GM19025 (cell line): ENCODE data around the gene MARS1.
"Not testable (repeated sequence)": the region's sequence is repeated elsewhere in the genome, so short reads cannot be mapped to it uniquely, and the experiment has no call there.

ENCODE experiments used
- ATAC-seq: cut with Tn5 transposase; IDR thresholded peaks from one replicate; pipeline ENCODE4 v1.9.1; 2021; ENCODE audit warnings: mild to moderate bottlenecking, low read depth, moderate library complexity; ENCODE audit not compliant: unreplicated experiment

The MARS1 gene

DNA sequence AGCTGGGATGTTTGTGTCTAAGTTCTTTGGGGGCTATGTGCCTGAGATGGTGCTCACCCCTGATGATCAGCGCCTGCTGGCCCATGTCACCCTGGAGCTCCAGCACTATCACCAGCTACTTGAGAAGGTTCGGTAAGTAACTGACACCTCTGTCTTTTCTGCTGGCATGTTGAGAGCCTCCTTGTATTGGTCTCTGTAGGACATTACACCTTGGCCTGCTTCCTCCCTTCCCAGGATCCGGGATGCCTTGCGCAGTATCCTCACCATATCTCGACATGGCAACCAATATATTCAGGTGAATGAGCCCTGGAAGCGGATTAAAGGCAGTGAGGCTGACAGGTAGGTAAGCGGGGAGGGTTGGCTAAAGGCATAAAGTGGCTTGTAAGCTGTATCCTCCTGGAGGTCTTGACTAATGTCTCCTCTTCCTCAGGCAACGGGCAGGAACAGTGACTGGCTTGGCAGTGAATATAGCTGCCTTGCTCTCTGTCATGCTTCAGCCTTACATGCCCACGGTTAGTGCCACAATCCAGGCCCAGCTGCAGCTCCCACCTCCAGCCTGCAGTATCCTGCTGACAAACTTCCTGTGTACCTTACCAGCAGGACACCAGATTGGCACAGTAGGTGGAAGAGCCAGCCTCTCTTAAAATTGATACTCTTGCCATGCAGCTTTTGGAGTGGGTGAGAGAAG, 27.0 kb downstream of the MARS1 start:
- ATAC-seq, result no peak

DNA sequence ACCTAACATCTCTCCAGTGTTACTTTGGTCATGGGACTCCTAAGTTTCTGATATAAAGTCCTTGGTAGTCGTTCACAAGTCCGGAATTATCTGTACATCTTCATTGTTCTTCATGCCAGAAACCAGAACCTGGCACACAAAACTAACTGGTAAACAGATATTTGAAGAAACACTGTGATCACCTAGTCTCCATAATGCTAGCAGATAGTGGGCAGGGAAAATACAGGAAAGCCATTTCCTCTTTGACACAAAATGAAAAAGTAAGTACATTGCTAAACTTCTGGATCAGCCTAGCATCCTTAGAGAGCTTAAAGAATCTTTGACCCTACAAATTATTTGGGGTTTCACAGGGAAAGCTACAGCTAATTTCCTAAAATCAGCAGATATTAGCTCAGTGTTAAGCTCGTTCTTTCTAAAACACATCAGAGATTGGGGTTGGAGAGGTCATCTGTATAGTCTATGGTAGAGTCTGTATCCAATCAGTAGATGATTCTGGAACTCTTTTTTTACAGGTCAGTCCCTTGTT, 27.6 kb downstream of the MARS1 start:
- ATAC-seq, result no peak

DNA sequence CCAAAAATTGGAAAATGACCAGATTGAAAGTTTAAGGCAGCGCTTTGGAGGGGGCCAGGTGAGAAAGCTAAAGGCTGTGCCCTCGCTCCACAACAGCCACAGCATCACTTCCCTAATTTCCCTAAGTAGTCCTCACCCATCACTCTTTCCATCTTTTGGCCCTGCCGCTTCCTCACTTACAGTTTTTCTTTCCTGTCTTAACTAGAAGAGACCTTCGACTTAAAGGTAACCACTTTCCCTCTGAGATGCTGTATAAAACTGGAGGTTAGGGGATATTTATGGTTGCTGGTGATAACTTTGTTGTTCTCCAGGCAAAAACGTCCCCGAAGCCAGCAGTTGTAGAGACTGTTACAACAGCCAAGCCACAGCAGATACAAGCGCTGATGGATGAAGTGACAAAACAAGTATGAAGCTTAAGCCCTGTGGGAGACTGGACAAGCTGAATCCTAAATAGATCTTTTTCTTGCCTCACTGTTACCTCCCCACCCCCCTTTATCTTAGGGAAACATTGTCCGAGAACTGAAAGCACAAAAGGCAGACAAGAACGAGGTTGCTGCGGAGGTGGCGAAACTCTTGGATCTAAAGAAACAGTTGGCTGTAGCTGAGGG, 28.2 kb downstream of the MARS1 start:
- ATAC-seq, result no peak

DNA sequence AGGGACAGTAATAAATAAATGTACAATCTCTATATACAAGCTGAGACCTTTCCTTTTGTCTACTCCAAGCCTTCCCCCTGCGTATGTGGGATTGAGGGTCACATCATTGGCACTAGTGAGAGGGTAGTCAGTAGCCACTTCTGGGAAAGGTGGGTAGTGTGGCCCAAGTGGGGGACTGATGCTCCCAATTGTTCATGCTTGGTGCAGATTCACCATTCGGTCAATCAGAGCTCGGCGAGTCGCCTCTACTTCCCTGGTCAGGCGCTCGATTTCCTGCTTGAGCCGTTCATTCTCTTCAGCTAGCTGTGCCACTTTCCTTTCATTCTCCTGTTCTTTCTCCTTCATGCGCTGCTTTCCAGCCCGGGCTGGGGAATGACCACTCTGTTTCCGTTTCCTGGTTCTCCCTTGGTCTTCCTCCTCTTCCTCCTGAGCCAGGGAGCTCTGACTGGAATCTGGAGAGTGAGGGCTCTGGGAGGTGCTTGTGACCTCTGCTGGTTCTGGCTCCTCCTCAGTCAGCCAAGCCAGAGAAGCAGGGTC, 28.8 kb downstream of the MARS1 start:
- ATAC-seq, result no peak

DNA sequence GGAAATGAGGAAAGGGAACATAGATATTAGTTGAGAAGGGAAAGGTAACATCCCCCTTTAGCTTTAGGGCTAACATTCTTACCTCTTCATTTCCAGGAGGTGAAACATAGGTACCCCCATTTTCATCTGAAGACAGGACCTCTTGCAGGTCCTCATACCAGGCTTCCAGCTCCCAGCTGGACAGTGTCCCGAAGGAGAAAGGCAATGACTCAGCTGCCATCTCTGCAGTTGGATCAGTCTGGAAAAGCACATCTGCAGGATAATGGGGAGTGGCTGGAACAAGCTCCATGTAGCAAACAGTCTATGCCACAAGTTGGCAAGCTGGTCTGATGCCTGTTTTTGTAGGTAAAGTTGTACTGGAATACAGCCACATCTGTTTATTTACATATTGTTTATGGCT, 29.3 kb downstream of the MARS1 start:
- ATAC-seq, result no peak

DNA sequence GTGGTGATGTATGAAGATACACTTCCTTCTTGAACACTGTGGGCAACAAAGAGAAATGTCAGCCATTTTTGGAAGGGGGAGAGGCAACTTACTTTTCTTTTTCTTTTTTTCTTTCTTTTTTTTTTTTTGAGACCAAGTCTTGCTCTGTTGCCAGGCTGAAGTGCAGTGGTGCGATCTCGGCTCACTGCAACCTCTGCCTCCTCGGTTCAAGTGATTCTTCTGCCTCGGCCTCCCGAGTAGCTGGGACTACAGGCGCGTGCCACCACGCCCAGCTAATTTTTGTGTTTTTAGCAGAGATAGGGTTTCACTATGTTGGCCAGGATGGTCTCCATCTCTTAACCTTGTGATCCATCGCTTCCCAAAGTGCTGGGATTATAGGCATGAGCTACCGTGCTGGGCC, 29.9 kb downstream of the MARS1 start:
- ATAC-seq, result not testable (repeated sequence)

DNA sequence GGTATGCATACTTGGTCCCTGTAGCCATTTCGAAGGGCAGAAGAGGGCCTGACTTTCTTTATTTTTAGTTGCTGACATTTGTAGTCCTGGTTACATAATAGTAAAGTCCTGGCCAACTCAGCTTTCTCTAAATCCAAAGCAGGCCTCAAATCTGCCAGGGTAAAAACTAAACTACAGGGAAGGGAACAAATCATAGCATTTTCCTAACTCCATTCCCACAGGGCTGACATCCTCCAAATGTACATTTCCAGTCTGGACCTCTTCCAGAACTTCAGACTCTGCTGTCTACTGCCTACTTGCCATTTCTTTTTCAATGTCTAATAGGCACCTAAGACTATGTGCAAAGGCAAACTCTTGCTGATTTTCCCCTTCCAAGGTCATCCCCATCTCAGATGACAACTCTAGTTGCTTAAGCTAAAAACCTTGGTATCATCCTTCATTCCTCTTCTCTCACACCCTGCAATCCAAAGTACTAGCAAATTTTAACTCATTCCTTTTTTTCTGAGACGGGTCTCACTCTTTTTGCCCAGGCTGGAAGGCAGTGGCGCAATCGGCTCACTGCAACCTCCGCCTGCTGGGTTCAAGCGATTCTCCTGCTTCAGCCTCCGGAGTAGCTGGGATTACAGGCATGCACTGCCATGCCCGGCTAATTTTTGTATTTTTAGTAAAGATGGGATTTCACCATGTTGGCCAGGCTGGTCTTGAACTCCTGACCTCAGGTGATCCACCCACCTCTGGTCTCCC, 30.5 kb downstream of the MARS1 start:
- ATAC-seq, result no peak

DNA sequence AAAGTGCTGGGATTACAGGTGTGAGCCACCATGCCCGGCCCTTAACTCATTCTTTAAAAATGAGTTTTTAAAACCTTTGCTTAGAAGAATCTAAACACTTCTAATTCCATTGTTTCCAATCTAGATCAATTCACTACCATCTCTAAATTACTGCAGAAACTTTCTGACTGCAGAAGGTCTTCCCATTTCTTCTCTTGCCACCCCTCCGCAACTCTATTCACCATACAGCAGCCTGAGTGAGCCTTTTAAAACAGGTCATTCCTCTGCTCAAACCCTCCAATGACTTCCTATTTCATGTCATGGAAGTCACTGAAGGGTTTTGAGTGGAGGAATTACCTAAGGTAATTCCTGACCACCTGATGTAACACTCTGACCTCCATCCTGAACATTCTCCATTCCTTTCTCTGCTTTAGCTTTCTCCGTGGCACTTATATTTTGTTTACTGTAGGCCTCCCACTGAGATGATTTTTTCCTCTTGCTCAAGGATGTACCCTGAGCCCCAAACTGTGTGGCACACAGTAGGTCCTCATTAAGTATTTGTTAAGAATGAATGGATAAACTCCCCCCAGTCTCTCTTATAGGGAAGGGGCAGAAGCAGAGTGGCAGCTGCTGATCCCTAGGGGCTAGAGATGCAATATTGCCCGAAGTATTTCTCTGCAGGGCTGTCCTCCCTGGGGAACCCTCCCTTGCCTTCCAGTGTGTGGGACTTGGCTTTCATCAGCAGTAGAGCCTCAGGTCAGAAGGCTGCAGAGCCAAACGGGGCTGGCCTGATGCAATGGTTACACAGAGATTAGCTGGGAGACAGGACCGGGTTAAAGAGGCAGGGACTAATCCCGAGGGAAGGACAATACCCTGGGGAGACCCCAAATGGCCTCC, 31.3 kb downstream of the MARS1 start:
- ATAC-seq, result no peak

DNA sequence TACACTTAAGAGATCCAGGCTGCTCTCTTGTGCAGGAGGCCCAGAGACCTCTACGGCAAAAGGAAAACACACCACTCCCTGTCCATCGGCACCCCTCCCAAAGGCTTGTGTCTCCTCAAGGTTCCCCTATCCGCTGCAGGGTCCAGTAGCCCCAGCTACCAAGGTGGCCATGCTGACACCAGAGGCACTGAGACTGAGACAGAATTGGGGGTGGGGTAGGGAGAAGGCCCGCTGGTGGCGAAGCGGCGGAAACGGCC, 31.9 kb downstream of the MARS1 start:
- ATAC-seq, result peak; percentile 0

DNA sequence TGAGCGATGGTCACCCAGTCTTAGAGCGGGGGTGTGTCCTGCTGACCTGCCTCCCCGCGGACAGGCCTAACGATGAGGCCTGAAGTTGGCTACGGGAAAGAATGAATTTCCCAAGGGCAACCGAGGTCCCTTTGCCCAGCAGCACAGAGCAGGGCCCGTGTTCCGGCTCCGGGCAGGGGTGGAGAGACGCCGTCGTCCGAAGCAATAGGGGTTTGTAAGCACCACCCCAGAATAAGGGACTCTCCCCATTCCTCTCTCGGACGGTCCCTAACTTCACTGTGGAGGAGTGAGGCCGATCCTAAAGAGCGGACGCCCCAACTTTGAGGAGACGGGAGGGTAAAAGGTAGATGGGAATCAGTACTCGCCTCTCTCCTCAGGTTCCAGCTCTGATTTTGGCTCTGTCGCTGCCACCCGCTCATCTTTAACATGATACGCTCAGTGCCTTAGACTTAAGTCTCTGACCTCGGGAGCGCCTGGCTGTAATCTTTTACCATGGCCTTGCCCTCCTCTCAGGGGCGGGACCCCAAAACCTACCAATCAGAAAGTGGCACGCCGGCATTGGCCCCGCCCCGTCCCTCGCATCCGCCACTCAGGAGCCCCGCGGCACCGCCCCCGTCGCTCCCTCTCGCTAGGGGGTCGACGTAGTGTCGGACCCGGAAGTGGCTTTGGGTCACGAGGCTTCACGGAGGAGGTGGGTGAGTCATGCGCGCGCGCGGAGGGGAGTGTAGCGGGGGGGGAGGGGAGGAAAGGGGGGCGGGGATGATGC, 32.4 kb downstream of the MARS1 start, which contains the start of gene DDIT3:
DDIT3 (minus strand) TSS at position 462 of the 766 bp plus-strand sequence. CDS start 3,108 bp downstream, outside the sequence.
- ATAC-seq, result peak; percentile 61

DNA sequence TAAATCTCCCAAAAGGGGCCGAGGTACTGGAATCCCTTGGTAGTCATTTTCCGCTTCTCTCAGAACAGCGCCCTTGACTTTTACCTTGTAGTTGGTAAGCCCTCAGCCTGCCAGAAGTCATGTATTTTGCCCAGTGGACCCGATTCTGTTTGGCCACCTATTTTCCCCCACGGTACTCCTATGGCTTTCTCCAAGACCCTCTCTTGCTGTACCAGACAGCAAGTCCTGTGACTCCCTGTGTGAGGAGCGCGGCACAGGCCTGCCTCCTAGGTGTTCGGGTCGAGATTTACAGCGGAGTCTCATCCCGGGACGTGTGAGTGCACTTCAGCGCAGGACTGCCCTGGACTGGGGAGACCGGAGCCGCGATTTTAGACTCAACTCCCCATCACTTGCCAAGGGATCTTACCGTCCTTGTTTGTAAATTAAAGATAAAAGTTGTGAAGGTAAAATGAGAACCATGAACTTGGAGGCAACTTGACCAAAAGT, 33.7 kb downstream of the MARS1 start:
- no peak for ATAC-seq

DNA sequence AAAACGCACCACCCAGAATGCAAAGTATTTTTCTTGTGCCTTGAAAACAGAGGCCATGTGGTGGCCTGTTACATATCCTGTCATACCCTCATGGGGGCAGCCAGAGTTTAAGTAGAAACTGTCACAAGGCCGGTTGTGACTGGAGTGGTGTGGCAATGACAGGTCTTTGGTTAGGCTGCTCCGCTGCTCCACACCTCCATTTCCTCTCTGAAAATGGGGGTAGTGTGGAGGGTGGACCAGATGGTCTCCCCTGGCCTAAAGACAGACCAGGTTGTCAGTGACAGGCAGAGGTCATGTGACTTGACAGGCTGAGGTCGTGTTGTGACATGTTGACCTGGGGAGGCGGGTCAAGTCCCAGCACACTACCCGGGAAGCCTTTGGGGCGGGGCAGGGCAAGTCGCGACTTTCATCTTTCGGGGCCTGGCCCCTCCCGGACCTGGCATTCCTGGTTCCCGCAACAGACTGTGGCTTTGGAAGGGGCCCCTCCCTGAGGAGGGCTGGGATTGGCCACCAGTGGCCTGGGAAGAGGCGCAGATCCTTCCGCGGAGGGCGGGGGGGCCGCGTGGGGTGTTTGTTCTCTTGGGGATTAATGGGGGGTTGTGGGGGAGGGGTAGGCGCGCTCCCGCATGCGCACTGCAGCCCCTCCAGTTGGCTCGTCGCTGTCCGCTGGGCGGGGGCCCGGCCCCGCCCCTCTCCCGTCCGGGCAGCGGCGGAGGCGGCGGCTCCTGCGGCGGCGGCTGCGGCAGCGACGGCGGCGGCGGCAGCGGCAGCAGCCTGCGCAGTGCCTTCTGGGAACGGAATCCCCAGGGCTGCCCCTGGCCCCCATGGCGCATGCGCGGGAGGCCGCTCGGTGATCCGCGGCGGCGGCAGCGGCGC, 34.4 kb downstream of the MARS1 start, which contains the start of gene MBD6:
MBD6 (plus strand) TSS at position 814 of the 876 bp plus-strand sequence. CDS start 1,480 bp downstream, outside the sequence.
- peak; percentile 30 for ATAC-seq

DNA sequence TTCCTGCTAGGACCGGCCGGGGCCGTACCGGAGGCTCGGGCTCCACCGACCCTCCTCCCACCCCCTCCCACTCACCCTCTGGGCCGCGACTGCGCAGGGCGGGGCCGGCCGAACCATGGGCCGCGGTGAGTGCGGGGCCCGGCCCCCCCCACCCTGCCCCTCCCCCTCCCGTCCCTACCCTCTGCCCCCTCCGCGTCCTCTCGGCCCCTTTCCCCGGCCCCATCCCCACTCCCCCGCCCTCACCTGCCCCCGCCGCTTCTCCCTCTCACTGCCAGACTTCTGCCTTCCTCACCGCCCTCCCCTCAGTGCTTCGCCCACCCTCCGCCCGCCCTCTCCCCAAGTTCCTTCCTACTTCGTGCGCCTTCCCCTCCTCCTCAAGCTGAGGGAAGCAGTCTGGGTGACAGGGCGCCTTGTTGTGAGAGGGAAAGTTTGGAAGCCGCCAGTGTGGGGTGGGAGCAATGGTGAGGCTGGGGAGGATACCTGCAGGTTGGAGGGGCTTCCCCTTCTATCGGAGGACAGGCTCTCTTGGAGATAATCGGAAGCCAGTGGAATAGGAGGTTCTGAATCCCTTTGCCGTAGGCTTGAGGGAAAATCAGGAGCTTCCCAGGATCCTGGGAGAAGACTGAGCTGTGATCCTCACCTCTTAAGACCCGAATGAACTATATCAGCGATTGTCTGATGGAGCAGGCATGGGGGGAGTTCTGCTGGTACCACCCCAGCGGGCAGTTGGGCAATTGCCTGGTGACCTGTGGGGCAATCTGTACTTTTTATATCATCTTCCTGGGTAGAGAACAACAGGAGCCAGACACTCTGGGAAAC, 35.2 kb downstream of the MARS1 start:
- no peak for ATAC-seq

DNA sequence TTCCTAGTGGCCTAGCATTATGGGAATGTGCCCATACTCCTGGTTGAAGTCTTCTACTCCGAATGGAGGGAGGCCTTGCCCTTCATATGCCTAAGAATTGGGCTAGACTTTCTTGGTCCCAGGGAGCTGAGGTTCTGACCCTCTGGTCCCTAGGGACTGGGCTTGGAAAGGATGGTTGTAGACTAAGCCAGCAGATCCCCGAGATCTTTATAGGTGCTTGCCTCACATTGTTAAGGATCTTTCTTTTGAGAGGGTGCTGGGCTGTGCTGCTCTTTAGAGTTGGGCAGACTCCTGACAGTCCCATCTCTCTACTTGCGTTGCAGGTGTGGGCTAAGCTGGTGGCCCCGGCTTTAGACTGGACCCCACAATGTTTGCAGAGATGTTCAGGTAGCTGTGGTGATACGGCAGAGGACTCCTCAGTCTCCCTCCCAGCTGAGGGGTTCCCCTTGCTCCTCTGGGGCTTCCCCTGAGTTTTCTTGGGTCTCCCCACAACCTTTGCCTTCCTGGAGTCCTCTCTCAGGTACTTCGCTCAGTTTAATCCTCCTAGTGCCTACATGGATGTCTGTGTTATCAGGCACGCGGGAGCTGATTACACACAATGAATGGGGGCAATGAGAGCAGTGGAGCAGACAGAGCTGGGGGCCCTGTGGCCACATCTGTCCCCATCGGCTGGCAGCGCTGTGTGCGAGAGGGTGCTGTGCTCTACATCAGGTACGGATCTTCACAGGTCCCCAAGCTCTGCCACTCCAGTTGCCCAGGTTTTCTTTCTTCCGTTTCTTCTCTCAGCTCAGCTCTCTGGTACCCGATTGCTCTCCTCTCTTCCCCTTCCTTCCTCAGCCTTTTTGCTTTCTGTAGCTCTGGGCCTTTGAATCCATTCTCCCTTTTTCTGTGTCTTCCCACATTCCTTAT, 36.1 kb downstream of the MARS1 start:
- no peak for ATAC-seq

DNA sequence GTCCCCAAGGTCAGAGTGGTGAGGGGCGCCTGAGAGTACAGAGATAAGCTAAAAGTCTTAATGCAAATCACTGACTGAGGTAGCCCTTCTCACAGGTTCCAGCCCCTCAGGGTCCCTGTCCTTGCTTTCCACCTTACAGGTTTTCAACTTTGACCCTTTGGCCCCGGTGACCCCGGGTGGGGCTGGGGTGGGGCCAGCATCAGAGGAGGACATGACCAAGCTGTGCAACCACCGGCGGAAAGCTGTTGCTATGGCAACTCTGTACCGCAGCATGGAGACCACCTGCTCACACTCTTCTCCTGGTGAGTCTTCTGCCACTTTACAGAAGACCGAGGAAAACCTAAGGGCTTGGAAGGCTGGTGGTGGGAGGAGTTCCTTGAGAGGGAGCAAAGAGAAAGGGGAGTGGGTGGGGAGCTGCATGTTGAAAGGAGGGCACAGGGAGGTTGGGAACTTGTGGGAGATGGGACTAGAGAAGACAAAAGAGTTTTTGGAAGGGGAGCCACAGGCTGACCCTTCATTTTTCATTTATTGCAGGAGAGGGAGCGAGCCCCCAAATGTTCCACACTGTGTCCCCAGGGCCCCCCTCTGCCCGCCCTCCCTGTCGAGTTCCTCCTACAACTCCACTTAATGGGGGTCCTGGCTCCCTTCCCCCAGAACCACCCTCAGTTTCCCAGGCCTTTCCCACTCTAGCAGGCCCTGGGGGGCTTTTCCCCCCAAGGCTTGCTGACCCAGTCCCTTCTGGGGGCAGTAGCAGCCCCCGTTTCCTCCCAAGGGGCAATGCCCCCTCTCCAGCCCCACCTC, 37.1 kb downstream of the MARS1 start:
- no peak for ATAC-seq
